ENCODE data around the gene ACAN. TPM values are rescaled to one million over a fixed set of nuclear protein-coding genes. Genes with fewer than 3 reads are reported as not detected.

The ACAN gene
- total and polyA plus RNA-seq, 3 experiments from 2014 or later = not detected

DNA sequence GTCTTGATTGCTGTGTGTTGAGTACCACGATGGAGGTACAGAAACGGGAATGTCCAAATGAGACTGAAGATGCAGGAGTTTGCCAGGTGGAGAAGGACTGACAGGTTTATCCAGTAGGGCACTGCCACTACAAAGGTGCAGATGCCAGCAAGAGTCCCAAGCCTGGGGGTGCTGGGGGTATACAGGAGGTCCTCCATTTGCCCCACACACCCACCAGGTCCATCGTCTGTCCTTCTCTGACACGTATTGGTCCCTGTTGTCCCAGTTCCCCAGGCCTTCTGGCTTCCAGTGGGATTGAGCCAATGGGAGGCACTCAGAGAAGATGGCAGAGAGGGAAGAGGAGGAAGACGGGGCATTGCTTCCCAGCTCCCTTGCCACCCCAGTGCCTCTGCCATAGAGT is 85.5 kb downstream of the ACAN start:
- peaks cover 2 to 9% (median 4%) of the 10 kb centered on the region in 3 donors for H3K4me1 Mint-ChIP-seq
- ChIA-PET CTCF (interaction anchor here (1.0 to 1.3 kb wide), 2 partner anchors 16 to 169 kb away, joined by 3 to 5 read pairs; no protein-coding TSS in a partner anchor), POLR2A (no interaction called here)
- no peak overlapping the region for H3K27ac ChIP-seq (ENCODE audit: low read depth, low read length)
- H3K9me3 Mint-ChIP-seq = no peaks in the 10 kb centered on the region
- no peaks in the 10 kb centered on the region for H3K27me3 Mint-ChIP-seq
- no peak for DNase-seq
- H3K36me3 Mint-ChIP-seq = peaks cover 5 to 63% (median 7%) of the 10 kb centered on the region in 3 donors
- H3K9me3 ChIP-seq (ENCODE audit: low read length) = no peaks in the 10 kb centered on the region
- peaks cover under 1% of the 10 kb centered on the region for H3K4me1 ChIP-seq (ENCODE audit: insufficient read depth, low read length)
- peaks cover 5% of the 10 kb centered on the region for H3K36me3 ChIP-seq (ENCODE audit: insufficient read depth, low read length)
- no peaks in the 10 kb centered on the region for H3K27me3 ChIP-seq (ENCODE audit: insufficient read depth, low read length, poor library complexity, severe bottlenecking)
- no peak overlapping the region for H3K4me3 Mint-ChIP-seq
- no peak overlapping the region for H3K27ac Mint-ChIP-seq
- H3K4me3 ChIP-seq (ENCODE audit: low read length) = no peak overlapping the region

DNA sequence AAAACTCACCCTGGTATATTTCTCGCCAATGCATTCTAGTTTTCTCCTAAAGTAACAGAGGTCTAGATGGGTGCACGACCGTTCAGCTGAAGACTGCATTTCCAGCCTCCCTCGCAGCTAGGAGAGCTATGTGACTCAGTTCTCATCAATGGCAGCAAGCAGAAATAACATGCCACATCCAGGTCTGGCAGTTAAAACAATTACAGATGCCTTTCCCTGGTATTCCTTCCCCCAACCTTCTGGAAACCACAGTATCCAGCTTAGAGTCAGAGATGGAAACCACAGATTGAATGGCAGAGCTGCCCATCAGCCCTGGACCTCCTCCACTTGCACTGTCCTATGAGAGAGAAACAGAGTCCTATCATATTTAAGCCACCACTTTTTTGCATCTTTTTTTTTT is 87.3 kb downstream of the ACAN start:
- Histone ChIP-seq H3K9me3 (ENCODE audit: low read length) (no peaks in the 10 kb centered on the region), H3K36me3 (ENCODE audit: insufficient read depth, low read length) (no peaks in the 10 kb centered on the region), H3K27ac (ENCODE audit: low read depth, low read length) (no peak overlapping the region), H3K4me1 (ENCODE audit: insufficient read depth, low read length) (peaks cover 7% of the 10 kb centered on the region), H3K27me3 (ENCODE audit: insufficient read depth, low read length, poor library complexity, severe bottlenecking) (no peaks in the 10 kb centered on the region), H3K4me3 (ENCODE audit: low read length) (no peak overlapping the region)
- peaks cover 0 to 3% of the 10 kb centered on the region in 2 donors for H3K27me3 Mint-ChIP-seq
- peaks cover 11 to 19% (median 14%) of the 10 kb centered on the region in 3 donors for H3K4me1 Mint-ChIP-seq
- H3K4me3 Mint-ChIP-seq = no peak overlapping the region
- H3K27ac Mint-ChIP-seq = peak overlapping the region in 1 of 8 donors; percentile 43
- no peak for DNase-seq
- CTCF ChIA-PET = interaction anchor here (1.1 to 7.9 kb wide), 4 partner anchors 15 to 288 kb away, joined by 3 to 94 read pairs (median 4); no protein-coding TSS in a partner anchor
- peaks cover 0 to 55% (median 2%) of the 10 kb centered on the region in 3 donors for H3K36me3 Mint-ChIP-seq
- H3K9me3 Mint-ChIP-seq = no peaks in the 10 kb centered on the region
- POLR2A ChIA-PET = no interaction called here

- H3K36me3 ChIP-seq (ENCODE audit: insufficient read depth, low read length) = no peaks in the 10 kb centered on the region
- Mint-ChIP-seq H3K27ac (no peak overlapping the region), H3K9me3 (no peaks in the 10 kb centered on the region), H3K4me1 (peaks cover 16 to 26% (median 22%) of the 10 kb centered on the region in 3 donors), H3K27me3 (peaks cover 0 to 3% of the 10 kb centered on the region in 2 donors), H3K36me3 (peaks cover 0 to 46% (median 2%) of the 10 kb centered on the region in 3 donors), H3K4me3 (peak overlapping the region in 1 of 7 donors; percentile 40)
- no peak for DNase-seq
- H3K9me3 ChIP-seq (ENCODE audit: low read length) = no peaks in the 10 kb centered on the region
- no peak overlapping the region for H3K4me3 ChIP-seq (ENCODE audit: low read length)
- ChIA-PET POLR2A (no interaction called here), CTCF (interaction anchor here (0.7 to 7.9 kb wide), 5 partner anchors 14 to 287 kb away, joined by 3 to 94 read pairs (median 4); no protein-coding TSS in a partner anchor)
- H3K27ac ChIP-seq (ENCODE audit: low read depth, low read length) = no peak overlapping the region
- no peaks in the 10 kb centered on the region for H3K27me3 ChIP-seq (ENCODE audit: insufficient read depth, low read length, poor library complexity, severe bottlenecking)
- peaks cover 18% of the 10 kb centered on the region for H3K4me1 ChIP-seq (ENCODE audit: insufficient read depth, low read length)
Measured at GRCh38 chr15:88891540-88892254, 88.5 kb downstream of the ACAN start.

DNA sequence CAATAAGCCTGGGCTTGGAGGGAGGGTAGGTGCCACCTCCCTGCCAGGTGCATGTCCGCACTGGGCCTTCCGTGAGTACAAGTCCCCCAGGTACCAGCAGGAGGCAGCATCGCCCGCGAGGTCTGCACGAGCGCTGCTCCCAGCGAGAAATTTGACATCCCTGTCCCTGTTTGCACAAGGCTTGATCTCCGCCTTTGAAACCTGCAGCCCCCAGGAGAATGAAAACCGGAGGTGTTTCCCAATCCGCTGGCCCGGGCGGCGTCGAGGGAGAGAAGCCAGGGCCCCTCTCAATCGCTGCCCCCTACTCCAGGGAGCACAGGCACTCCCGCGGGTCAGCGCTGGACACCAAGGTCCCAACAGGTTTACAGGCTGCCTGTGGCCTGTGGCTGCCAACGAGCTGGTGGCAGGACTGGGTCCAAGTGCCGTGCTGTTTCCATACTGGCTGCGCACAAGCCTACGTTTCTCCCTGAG is 91.1 kb downstream of the ACAN start:
- ChIA-PET CTCF (interaction anchor here (1.2 to 7.9 kb wide), 11 partner anchors 11 to 284 kb away, joined by 3 to 94 read pairs (median 5); no protein-coding TSS in a partner anchor), POLR2A (interaction anchor here (2.5 kb wide), 1 partner anchor 10 kb away, joined by 10 read pairs; no protein-coding TSS in a partner anchor)
- Histone ChIP-seq H3K27ac (ENCODE audit: low read depth, low read length) (no peak overlapping the region), H3K36me3 (ENCODE audit: insufficient read depth, low read length) (no peaks in the 10 kb centered on the region), H3K4me1 (ENCODE audit: insufficient read depth, low read length) (peaks cover 30% of the 10 kb centered on the region), H3K27me3 (ENCODE audit: insufficient read depth, low read length, poor library complexity, severe bottlenecking) (no peaks in the 10 kb centered on the region), H3K4me3 (ENCODE audit: low read length) (peak overlapping the region; percentile 76), H3K9me3 (ENCODE audit: low read length) (no peaks in the 10 kb centered on the region)
- H3K36me3 Mint-ChIP-seq = peaks cover 0 to 30% (median 0%) of the 10 kb centered on the region in 3 donors
- DNase-seq = peak; percentile 73 to 88 (median 78)
- no peaks in the 10 kb centered on the region for H3K9me3 Mint-ChIP-seq
- peak overlapping the region; percentile 88 to 97 (median 94) for H3K4me3 Mint-ChIP-seq
- H3K4me1 Mint-ChIP-seq = peaks cover 24 to 35% (median 33%) of the 10 kb centered on the region in 3 donors
- peak overlapping the region in 6 of 8 donors; percentile 70 to 97 (median 86) for H3K27ac Mint-ChIP-seq
- peaks cover 0 to 4% of the 10 kb centered on the region in 2 donors for H3K27me3 Mint-ChIP-seq

- no peaks in the 10 kb centered on the region for H3K9me3 Mint-ChIP-seq
- H3K4me3 ChIP-seq (ENCODE audit: low read length) = peak within 1 kb of the TSS; percentile 76
- POLR2A ChIA-PET = interaction anchor here (2.5 kb wide), 1 partner anchor 10 kb away, joined by 10 read pairs; no protein-coding TSS in a partner anchor
- H3K4me1 Mint-ChIP-seq = peaks cover 24 to 35% (median 33%) of the 10 kb centered on the region in 3 donors
- no peaks in the 10 kb centered on the region for H3K36me3 ChIP-seq (ENCODE audit: insufficient read depth, low read length)
- CTCF ChIA-PET = interaction anchor here (0.7 to 7.9 kb wide), 12 partner anchors 10 to 283 kb away, joined by 3 to 94 read pairs (median 5); partner anchors contain the start of gene ABHD2
- no peaks in the 10 kb centered on the region for H3K27me3 ChIP-seq (ENCODE audit: insufficient read depth, low read length, poor library complexity, severe bottlenecking)
- H3K27me3 Mint-ChIP-seq = peaks cover 0 to 4% of the 10 kb centered on the region in 2 donors
- peak within 1 kb of the TSS; percentile 88 to 97 (median 94) for H3K4me3 Mint-ChIP-seq
- H3K27ac Mint-ChIP-seq = peak within 1 kb of the TSS; percentile 64 to 97 (median 88)
- peak; percentile 40 to 65 (median 41) for DNase-seq
- H3K9me3 ChIP-seq (ENCODE audit: low read length) = no peaks in the 10 kb centered on the region
- peaks cover 0 to 25% (median 0%) of the 10 kb centered on the region in 3 donors for H3K36me3 Mint-ChIP-seq
- H3K4me1 ChIP-seq (ENCODE audit: insufficient read depth, low read length) = peaks cover 30% of the 10 kb centered on the region
- peak within 1 kb of the TSS; percentile 47 for H3K27ac ChIP-seq (ENCODE audit: low read depth, low read length)
Measured at GRCh38 chr15:88894819-88895767, 91.9 kb downstream of the ACAN start, which contains the start of gene HAPLN3. Gene HAPLN3 (minus strand): TSS chr15:88895544. CDS start chr15:88887298, 8,246 bp downstream.

DNA sequence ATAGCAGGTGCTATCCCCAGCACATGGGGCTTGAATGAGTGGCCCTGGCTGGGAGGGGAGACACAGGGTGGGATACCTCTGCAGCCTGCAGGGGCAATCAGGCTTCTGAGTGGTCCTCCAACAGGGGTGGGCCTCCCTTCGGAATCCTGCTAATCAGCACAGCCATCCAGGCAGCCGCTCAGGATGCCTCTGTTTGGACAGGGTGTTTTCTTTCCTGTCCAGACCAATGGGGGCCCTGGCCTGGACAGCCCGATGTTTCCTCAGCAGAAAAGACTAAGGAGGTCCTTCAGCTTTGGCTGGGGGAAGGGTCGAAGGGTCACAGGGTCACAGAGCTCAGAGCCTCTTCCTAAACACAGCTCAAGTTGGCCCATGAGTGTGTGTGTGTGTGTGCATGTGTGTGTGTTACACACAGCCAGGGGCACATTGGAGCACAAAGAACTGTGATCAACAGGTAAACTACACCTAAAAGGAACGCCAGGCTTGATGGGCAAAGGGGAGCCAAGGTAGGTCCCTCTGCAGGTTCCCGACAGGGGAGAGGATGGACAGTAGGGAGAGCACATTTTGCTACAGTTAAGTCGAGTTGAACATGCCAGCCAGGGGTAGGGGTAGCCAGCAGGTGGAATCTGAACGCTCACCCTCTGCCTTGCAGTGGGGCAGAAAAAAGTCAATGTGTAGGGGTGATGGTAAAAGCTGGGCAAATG is 93.2 kb downstream of the ACAN start:
- POLR2A ChIA-PET = no interaction called here
- peak overlapping the region in 7 of 8 donors; percentile 6 to 94 (median 74) for H3K27ac Mint-ChIP-seq
- no peaks in the 10 kb centered on the region for H3K9me3 Mint-ChIP-seq
- H3K4me3 Mint-ChIP-seq = peak overlapping the region in 5 of 7 donors; percentile 8 to 73 (median 23)
- Histone ChIP-seq H3K36me3 (ENCODE audit: insufficient read depth, low read length) (no peaks in the 10 kb centered on the region), H3K27me3 (ENCODE audit: insufficient read depth, low read length, poor library complexity, severe bottlenecking) (no peaks in the 10 kb centered on the region), H3K4me1 (ENCODE audit: insufficient read depth, low read length) (peaks cover 30% of the 10 kb centered on the region), H3K9me3 (ENCODE audit: low read length) (no peaks in the 10 kb centered on the region), H3K4me3 (ENCODE audit: low read length) (no peak overlapping the region), H3K27ac (ENCODE audit: low read depth, low read length) (no peak overlapping the region)
- CTCF ChIA-PET = interaction anchor here (0.6 to 7.9 kb wide), 5 partner anchors 9 to 272 kb away, joined by 3 to 94 read pairs (median 6); partner anchors contain the start of gene ABHD2
- peaks cover 24 to 36% (median 35%) of the 10 kb centered on the region in 3 donors for H3K4me1 Mint-ChIP-seq
- peaks cover 0 to 4% of the 10 kb centered on the region in 2 donors for H3K27me3 Mint-ChIP-seq
- H3K36me3 Mint-ChIP-seq = peaks cover 0 to 21% (median 6%) of the 10 kb centered on the region in 3 donors
- peak in 1 of 5 donors; percentile 42 for DNase-seq

DNA sequence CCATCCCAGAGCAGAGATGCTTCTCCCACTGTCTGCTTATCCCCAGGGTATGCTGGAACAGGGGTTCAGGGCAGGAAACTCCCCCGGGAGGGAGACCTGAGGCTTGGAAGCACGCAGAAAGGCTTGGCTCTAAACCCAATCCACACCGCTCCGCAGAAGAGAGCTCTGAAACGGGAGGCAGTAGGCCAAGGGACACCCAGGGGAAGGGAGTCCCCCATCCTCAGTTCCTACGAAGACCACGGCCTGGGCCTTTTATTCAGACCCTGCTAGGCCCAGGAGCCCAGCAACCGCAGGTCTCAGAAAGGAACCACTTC is 93.9 kb downstream of the ACAN start:
- Mint-ChIP-seq H3K27me3 (peaks cover 0 to 4% of the 10 kb centered on the region in 2 donors), H3K9me3 (no peaks in the 10 kb centered on the region), H3K27ac (peak overlapping the region in 4 of 8 donors; percentile 15 to 85 (median 57)), H3K4me3 (peak overlapping the region in 5 of 7 donors; percentile 14 to 73 (median 23)), H3K36me3 (peaks cover 0 to 24% (median 6%) of the 10 kb centered on the region in 3 donors), H3K4me1 (peaks cover 24 to 40% (median 38%) of the 10 kb centered on the region in 3 donors)
- H3K4me1 ChIP-seq (ENCODE audit: insufficient read depth, low read length) = peaks cover 30% of the 10 kb centered on the region
- peak overlapping the region; percentile 40 for H3K4me3 ChIP-seq (ENCODE audit: low read length)
- ChIA-PET POLR2A (no interaction called here), CTCF (interaction anchor here (0.6 to 7.9 kb wide), 3 partner anchors 8 to 273 kb away, joined by 3 to 94 read pairs (median 6); no protein-coding TSS in a partner anchor)
- H3K9me3 ChIP-seq (ENCODE audit: low read length) = no peaks in the 10 kb centered on the region
- no peak overlapping the region for H3K27ac ChIP-seq (ENCODE audit: low read depth, low read length)
- no peaks in the 10 kb centered on the region for H3K36me3 ChIP-seq (ENCODE audit: insufficient read depth, low read length)
- no peaks in the 10 kb centered on the region for H3K27me3 ChIP-seq (ENCODE audit: insufficient read depth, low read length, poor library complexity, severe bottlenecking)
- no peak for DNase-seq
